Esophagus muscularis mucosa (tissue), 4 donors: ENCODE measurements around the gene SH3PXD2A. TPM values are rescaled to one million over a fixed set of nuclear protein-coding genes. Genes with fewer than 3 reads are reported as not detected.

Source experiments
- DNase-seq: peaks from one replicate; pipeline ENCODE4 v3.0.0-alpha.2; 2017; ENCODE audit errors: extremely low spot score
- H3K27ac ChIP-seq, 4 donors: fragments of 200-600 bp; sonication (generic); replicated peaks in 1 of 4; 1 replicate in 3 of 4; 2 replicates in 1 of 4; pipeline ENCODE4 v1.5.1; 2016 to 2019; ENCODE audit warnings: mild to moderate bottlenecking in 1 of 4
- H3K27me3 ChIP-seq, 4 donors: fragments of 200-600 bp; sonication (generic); one replicate each; pipeline versions ENCODE4 v1.5.1 to v1.6.0; 2016 to 2019
- H3K36me3 ChIP-seq, 4 donors: fragments of 200-600 bp; sonication (generic); one replicate each; pipeline ENCODE4 v1.5.1; 2016 to 2019
- H3K4me1 ChIP-seq, 4 donors: fragments of 200-600 bp; sonication (generic); one replicate each; pipeline ENCODE4 v1.5.1; 2016 to 2019
- H3K4me3 ChIP-seq, 4 donors: fragments of 200-600 bp; sonication (generic); 1 replicate in 2 of 4; 2 replicates in 2 of 4; pipeline ENCODE4 v1.5.1; 2016 to 2019; ENCODE audit warnings: mild to moderate bottlenecking in 4 of 4, moderate library complexity in 1 of 4
- H3K9me3 ChIP-seq, 4 donors: fragments of 200-600 bp; sonication (generic); 1 replicate in 3 of 4; 2 replicates in 1 of 4; pipeline ENCODE4 v1.5.1; 2016 to 2019
- EP300 ChIP-seq: sonication (generic); formaldehyde crosslinking; IDR thresholded peaks from one replicate; pipeline ENCODE4 v1.6.1; 2017; ENCODE audit warnings: antibody characterized with exemption
- POLR2A ChIP-seq: fragments of 450-650 bp; IDR thresholded peaks from one replicate; pipeline ENCODE4 v1.6.1; 2017; ENCODE audit warnings: antibody characterized with exemption, moderate library complexity, mild to moderate bottlenecking, low read depth
- POLR2AphosphoS5 ChIP-seq, 2 donors: sonication (generic); formaldehyde crosslinking; IDR thresholded peaks; one replicate each; pipeline ENCODE4 v1.6.1; 2017; ENCODE audit warnings: antibody characterized with exemption in 2 of 2
- WGBS: methylation state at CpG from one replicate; pipeline ENCODE4 v1.1.5; 2018; 5-methylcytosine and 5-hydroxymethylcytosine counted together
- intact Hi-C: fragments of 100-400 bp; cut with DNase I; formaldehyde crosslinking; loops from one replicate; pipeline ENCODE4 v1.15.1; 2023
- total RNA-seq, 4 donors: library from RNA; depleted of rRNA; stranded (reverse); fragments of >200 nt; gene quantifications; one replicate each; pipeline versions ENCODE4 v1.1.0 to v1.2.1, GENCODE V29; 2016
- TF ChIP-seq, protein P1 (sequence below), 3 experiments: fragments of 200-600 bp in 2 of 3; fragments of 450-650 bp in 1 of 3; sonication (generic) in 2 of 3; IDR thresholded peaks; one replicate each; pipeline ENCODE4 v1.5.1; 2017 to 2019; ENCODE audit warnings: antibody characterized with exemption in 3 of 3, mild to moderate bottlenecking in 2 of 3, moderate library complexity in 1 of 3

The SH3PXD2A gene
- total RNA-seq, 4 donors from 2014 or later = 30.5 to 69.3 (median 40.0) TPM

GRCh38 chr10:103585011-103585405 lies 270.4 kb downstream of the SH3PXD2A start:
- H3K36me3 ChIP-seq = peaks cover 0 to 24% (median 4%) of the 10 kb centered on the region in 4 donors
- no peak overlapping the region for H3K27ac ChIP-seq
- peak overlapping the region; percentile 43 to 59 (median 46) for H3K4me3 ChIP-seq
- H3K4me1 ChIP-seq = peaks cover 0 to 12% (median 9%) of the 10 kb centered on the region in 4 donors
- WGBS = 100% methylated on average over 4 of the region's 32 CpGs
- no peak for DNase-seq
- H3K27me3 ChIP-seq = peaks cover 0 to 30% (median 0%) of the 10 kb centered on the region in 4 donors
- intact Hi-C loops = no loop called here
- TF ChIP-seq, protein P1, sequence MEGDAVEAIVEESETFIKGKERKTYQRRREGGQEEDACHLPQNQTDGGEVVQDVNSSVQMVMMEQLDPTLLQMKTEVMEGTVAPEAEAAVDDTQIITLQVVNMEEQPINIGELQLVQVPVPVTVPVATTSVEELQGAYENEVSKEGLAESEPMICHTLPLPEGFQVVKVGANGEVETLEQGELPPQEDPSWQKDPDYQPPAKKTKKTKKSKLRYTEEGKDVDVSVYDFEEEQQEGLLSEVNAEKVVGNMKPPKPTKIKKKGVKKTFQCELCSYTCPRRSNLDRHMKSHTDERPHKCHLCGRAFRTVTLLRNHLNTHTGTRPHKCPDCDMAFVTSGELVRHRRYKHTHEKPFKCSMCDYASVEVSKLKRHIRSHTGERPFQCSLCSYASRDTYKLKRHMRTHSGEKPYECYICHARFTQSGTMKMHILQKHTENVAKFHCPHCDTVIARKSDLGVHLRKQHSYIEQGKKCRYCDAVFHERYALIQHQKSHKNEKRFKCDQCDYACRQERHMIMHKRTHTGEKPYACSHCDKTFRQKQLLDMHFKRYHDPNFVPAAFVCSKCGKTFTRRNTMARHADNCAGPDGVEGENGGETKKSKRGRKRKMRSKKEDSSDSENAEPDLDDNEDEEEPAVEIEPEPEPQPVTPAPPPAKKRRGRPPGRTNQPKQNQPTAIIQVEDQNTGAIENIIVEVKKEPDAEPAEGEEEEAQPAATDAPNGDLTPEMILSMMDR (IDR thresholded peaks at IDR 0.05) = no peak
- TF ChIP-seq POLR2AphosphoS5 (IDR thresholded peaks at IDR 0.05) = no peak
- no peak for TF ChIP-seq EP300
- TF ChIP-seq POLR2A = no peak
- peaks cover 0 to 8% (median 2%) of the 10 kb centered on the region in 4 donors for H3K9me3 ChIP-seq

GRCh38 chr10:103584216-103585010 lies 271.0 kb downstream of the SH3PXD2A start:
- peaks cover 0 to 24% (median 4%) of the 10 kb centered on the region in 4 donors for H3K36me3 ChIP-seq
- TF ChIP-seq POLR2AphosphoS5 (IDR thresholded peaks at IDR 0.05) (no peak), EP300 (no peak), POLR2A (no peak)
- TF ChIP-seq, protein P1 (IDR thresholded peaks at IDR 0.05) = no peak
- H3K4me3 ChIP-seq = peak overlapping the region; percentile 43 to 59 (median 46)
- WGBS = 25% methylated on average over 11 of the region's 111 CpGs
- DNase-seq = no peak
- intact Hi-C loops = no loop called here
- H3K4me1 ChIP-seq = peaks cover 0 to 12% (median 9%) of the 10 kb centered on the region in 4 donors
- no peak overlapping the region for H3K27ac ChIP-seq
- H3K27me3 ChIP-seq = peaks cover 0 to 30% (median 0%) of the 10 kb centered on the region in 4 donors
- peaks cover 0 to 8% (median 2%) of the 10 kb centered on the region in 4 donors for H3K9me3 ChIP-seq

DNA sequence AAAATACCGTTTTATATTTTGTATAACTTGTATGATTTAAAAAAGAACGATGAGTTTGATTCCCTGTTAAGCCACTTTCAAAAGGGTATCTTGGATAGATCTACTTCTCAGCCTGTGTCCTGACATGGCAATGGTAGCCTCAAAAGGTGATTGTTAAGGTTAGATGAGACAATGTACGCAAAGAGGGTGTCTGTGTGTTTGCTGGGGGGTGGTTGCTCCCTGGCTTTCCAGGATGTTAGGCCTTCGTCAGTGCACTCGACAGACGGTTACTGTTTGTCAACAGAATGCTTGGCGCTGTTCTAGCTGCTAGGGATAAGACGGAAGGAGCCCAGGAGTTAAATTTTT lies 271.5 kb downstream of the SH3PXD2A start:
- 90% methylated on average over 8 of the region's 8 CpGs for WGBS
- Histone ChIP-seq H3K9me3 (peaks cover 0 to 8% (median 2%) of the 10 kb centered on the region in 4 donors), H3K27me3 (peaks cover 0 to 34% (median 0%) of the 10 kb centered on the region in 4 donors), H3K36me3 (peaks cover 0 to 24% (median 4%) of the 10 kb centered on the region in 4 donors), H3K4me3 (peak overlapping the region; percentile 43 to 59 (median 46)), H3K4me1 (peaks cover 0 to 12% (median 9%) of the 10 kb centered on the region in 4 donors), H3K27ac (no peak overlapping the region)
- no peak for DNase-seq
- TF ChIP-seq POLR2AphosphoS5 (IDR thresholded peaks at IDR 0.05) (no peak), POLR2A (no peak), EP300 (no peak)
- TF ChIP-seq, protein P1 (IDR thresholded peaks at IDR 0.05) = no peak
- intact Hi-C loops = no loop called here

- no peak for DNase-seq
- Histone ChIP-seq H3K27me3 (peaks cover 0 to 37% (median 0%) of the 10 kb centered on the region in 4 donors), H3K27ac (no peak overlapping the region), H3K36me3 (peaks cover 0 to 11% (median 0%) of the 10 kb centered on the region in 4 donors), H3K4me3 (no peak overlapping the region), H3K9me3 (peaks cover 0 to 4% (median 0%) of the 10 kb centered on the region in 4 donors), H3K4me1 (peaks cover 0 to 12% (median 9%) of the 10 kb centered on the region in 4 donors)
- no peak for TF ChIP-seq POLR2AphosphoS5 (IDR thresholded peaks at IDR 0.05)
- TF ChIP-seq EP300 = no peak
- no peak for TF ChIP-seq POLR2A
- TF ChIP-seq, protein P1 (IDR thresholded peaks at IDR 0.05) = no peak
- WGBS = 91% methylated on average over 13 of the region's 13 CpGs
- intact Hi-C loops = no loop called here
Measured at GRCh38 chr10:103582331-103583123, 272.8 kb downstream of the SH3PXD2A start.
